Left lung (tissue), 10 donors: ENCODE results near the gene RNF175. TPM values are rescaled to one million over a fixed set of nuclear protein-coding genes. Genes with fewer than 3 reads are reported as not detected.

ENCODE experiments used
- ATAC-seq: fragments of 200-7000 bp; cut with Tn5 transposase; one replicate; pipeline ENCODE4 v1.9.1; 2020; ENCODE audit warnings: moderate library complexity
- DNase-seq, 4 donors: peaks; one replicate each; pipeline ENCODE4 v3.0.0-alpha.2; 2013 to 2020
- H3K27ac ChIP-seq, 2 donors: fragments of 200-600 bp; sonication (generic) in 1 of 2; one replicate each; pipeline versions ENCODE4 v1.5.0 to v1.8.0; 2020 to 2021
- H3K27me3 ChIP-seq, 2 donors: fragments of 200-600 bp; sonication (generic) in 1 of 2; one replicate each; pipeline versions ENCODE4 v1.5.0 to v1.8.0; 2020 to 2021
- H3K36me3 ChIP-seq, 2 donors: fragments of 200-600 bp; sonication (generic) in 1 of 2; one replicate each; pipeline versions ENCODE4 v1.5.0 to v1.8.0; 2020 to 2021
- H3K4me1 ChIP-seq, 2 donors: fragments of 200-600 bp; one replicate each; pipeline ENCODE4 v1.8.0; 2021
- H3K4me3 ChIP-seq, 2 donors: fragments of 200-600 bp; sonication (generic) in 1 of 2; one replicate each; pipeline versions ENCODE4 v1.5.0 to v1.8.0; 2020 to 2021; ENCODE audit warnings: mild to moderate bottlenecking in 1 of 2
- H3K9me3 ChIP-seq, 2 donors: fragments of 200-600 bp; sonication (generic) in 1 of 2; one replicate each; pipeline versions ENCODE4 v1.5.0 to v1.8.0; 2020 to 2021
- CTCF ChIP-seq, 2 donors: fragments of 200-600 bp; sonication (generic) in 1 of 2; IDR thresholded peaks; one replicate each; pipeline versions ENCODE4 v1.5.0 to v1.8.0; 2021; ENCODE audit warnings: antibody characterized with exemption in 2 of 2
- intact Hi-C, 2 donors: fragments of 100-400 bp; cut with DNase I; formaldehyde crosslinking; loops; one replicate each; pipeline versions ENCODE4 v1.11.2 to v1.14.2; 2022
- polyA plus RNA-seq, 6 donors: library from polyadenylated mRNA; unstranded; fragments of 120-200 nt; gene quantifications; one replicate each; pipeline ENCODE4 v1.2.1, GENCODE V29; 2013; ENCODE audit not compliant: insufficient read length in 6 of 6
- total RNA-seq, 2 donors: library from RNA; stranded (reverse); fragmentation: NEBNext Ultra II Directional; extraction: Animal tissue kit (Norgen Biotek cat#: 25700); gene quantifications; one replicate each; pipeline ENCODE4 v1.2.1, GENCODE V29; 2021
- donor health status: DM: no; HTN: yes; CAD: no.
- donor health status: DM: no; HTN: no; CAD: no.

The RNF175 gene
- total and polyA plus RNA-seq, 8 donors = 0.23 to 9.5 (median 7.2) TPM; not detected in 1

GRCh38 chr4:153781717-153782416, 22.0 kb upstream of the RNF175 start:
- no peak overlapping the region for H3K4me3 ChIP-seq
- peaks cover 8 to 68% of the 10 kb centered on the region in 2 donors for H3K27me3 ChIP-seq
- no peak for TF ChIP-seq CTCF (IDR thresholded peaks at IDR 0.05)
- no peak for DNase-seq
- intact Hi-C loops = no loop called here
- no peak overlapping the region for H3K27ac ChIP-seq
- no peak for ATAC-seq
- H3K9me3 ChIP-seq = no peaks in the 10 kb centered on the region
- H3K36me3 ChIP-seq = no peaks in the 10 kb centered on the region
- no peaks in the 10 kb centered on the region for H3K4me1 ChIP-seq

- intact Hi-C loops = no loop called here
- DNase-seq (peak in 1 of 4 donors; percentile 66), ATAC-seq (no peak)
- TF ChIP-seq CTCF (IDR thresholded peaks at IDR 0.05) = no peak
- H3K4me1 ChIP-seq = no peaks in the 10 kb centered on the region
- H3K4me3 ChIP-seq = no peak overlapping the region
- H3K36me3 ChIP-seq = no peaks in the 10 kb centered on the region
- no peak overlapping the region for H3K27ac ChIP-seq
- peaks cover 6 to 67% of the 10 kb centered on the region in 2 donors for H3K27me3 ChIP-seq
- H3K9me3 ChIP-seq = no peaks in the 10 kb centered on the region
Measured at GRCh38 chr4:153781280-153781679, 21.5 kb upstream of the RNF175 start.

GRCh38 chr4:153780876-153781275, 21.1 kb upstream of the RNF175 start:
- DNase-seq (no peak), ATAC-seq (no peak)
- Histone ChIP-seq H3K27me3 (peaks cover 4 to 63% of the 10 kb centered on the region in 2 donors), H3K36me3 (no peaks in the 10 kb centered on the region), H3K27ac (no peak overlapping the region), H3K4me1 (no peaks in the 10 kb centered on the region), H3K4me3 (no peak overlapping the region), H3K9me3 (no peaks in the 10 kb centered on the region)
- intact Hi-C loops = no loop called here
- TF ChIP-seq CTCF (IDR thresholded peaks at IDR 0.05) = no peak

GRCh38 chr4:153780221-153780620, 20.4 kb upstream of the RNF175 start:
- intact Hi-C loops = no loop called here
- Histone ChIP-seq H3K27me3 (peaks cover 0 to 58% of the 10 kb centered on the region in 2 donors), H3K9me3 (no peaks in the 10 kb centered on the region), H3K4me1 (no peaks in the 10 kb centered on the region), H3K4me3 (no peak overlapping the region), H3K27ac (no peak overlapping the region), H3K36me3 (no peaks in the 10 kb centered on the region)
- no peak for ATAC-seq
- DNase-seq = no peak
- no peak for TF ChIP-seq CTCF (IDR thresholded peaks at IDR 0.05)

- no peak for DNase-seq
- Histone ChIP-seq H3K27me3 (peaks cover 0 to 40% of the 10 kb centered on the region in 2 donors), H3K4me3 (no peak overlapping the region), H3K36me3 (no peaks in the 10 kb centered on the region), H3K27ac (no peak overlapping the region), H3K9me3 (no peaks in the 10 kb centered on the region), H3K4me1 (no peaks in the 10 kb centered on the region)
- ATAC-seq = no peak
- intact Hi-C loops = no loop called here
- no peak for TF ChIP-seq CTCF (IDR thresholded peaks at IDR 0.05)
Measured at GRCh38 chr4:153778383-153778782, 18.6 kb upstream of the RNF175 start.
